PC-9 (cell line): ENCODE results near the gene CHRNB1. TPM values are rescaled to one million over a fixed set of nuclear protein-coding genes. Genes with fewer than 3 reads are reported as not detected.

Source experiments
- BruUV-seq: library from RNA; stranded (reverse); fragments of 400-500 nt; replicated peaks from 2 replicates; lab custom pipeline; 2021; lab: Mats Ljungman, UMichigan
- CTCF ChIA-PET: fragments of 300-600 bp; sonication (Branson Sonifier 250); formaldehyde crosslinking; loops from one replicate; lab custom pipeline; 2022; ENCODE audit warnings: antibody characterized with exemption; lab: Charles Lee
- POLR2A ChIA-PET: fragments of 300-600 bp; sonication (Branson Sonifier 250); formaldehyde crosslinking; loops from one replicate; lab custom pipeline; 2022; ENCODE audit warnings: antibody characterized with exemption; ENCODE audit not compliant: unreplicated experiment; lab: Charles Lee
- DNase-seq, 2 experiments: peaks; one replicate each; pipeline versions ENCODE4 v3.0.0 to v3.0.0-alpha.2; 2015 to 2022; ENCODE audit warnings: mixed read lengths in 1 of 2
- H2AFZ ChIP-seq: fragments of 200-600 bp; sonication (generic); 2 replicates; pipeline ENCODE4 v1.8.1; 2017; ENCODE audit warnings: antibody characterized with exemption
- H3F3A ChIP-seq: fragments of 200-600 bp; sonication (generic); 2 replicates; pipeline ENCODE4 v1.8.1; 2017; ENCODE audit warnings: antibody characterized with exemption, mild to moderate bottlenecking, low read depth; ENCODE audit not compliant: insufficient read depth
- H3K27ac ChIP-seq: fragments of 200-600 bp; sonication (generic); 2 replicates; pipeline ENCODE4 v1.6.1; 2016; ENCODE audit warnings: mixed run types
- H3K27me3 ChIP-seq: fragments of 200-600 bp; sonication (generic); 2 replicates; pipeline ENCODE4 v1.6.1; 2016; ENCODE audit warnings: low read depth, mixed run types; ENCODE audit not compliant: insufficient read depth
- H3K36me3 ChIP-seq: fragments of 200-600 bp; sonication (generic); 2 replicates; pipeline ENCODE4 v1.6.1; 2016; ENCODE audit warnings: low read depth, mixed run types
- H3K4me1 ChIP-seq: fragments of 200-600 bp; sonication (generic); replicated peaks from 2 replicates; pipeline ENCODE4 v1.6.1; 2016; ENCODE audit warnings: mixed run types; ENCODE audit not compliant: insufficient read depth
- H3K4me2 ChIP-seq: fragments of 200-600 bp; sonication (generic); 2 replicates; pipeline ENCODE4 v1.6.1; 2017; ENCODE audit warnings: mixed run types
- H3K4me3 ChIP-seq: fragments of 200-600 bp; sonication (generic); 2 replicates; pipeline ENCODE4 v1.6.1; 2016; ENCODE audit warnings: mixed run types
- H3K79me2 ChIP-seq: fragments of 200-600 bp; sonication (generic); 2 replicates; pipeline ENCODE4 v1.6.1; 2017; ENCODE audit warnings: low read depth, mixed run types
- H3K9me2 ChIP-seq: fragments of 200-600 bp; sonication (generic); 2 replicates; pipeline ENCODE4 v1.8.1; 2017; ENCODE audit warnings: mild to moderate bottlenecking; ENCODE audit not compliant: insufficient read depth
- H3K9me3 ChIP-seq: fragments of 200-600 bp; sonication (generic); 2 replicates; pipeline ENCODE4 v1.8.1; 2016; ENCODE audit warnings: low read depth; ENCODE audit not compliant: insufficient read depth
- H4K20me1 ChIP-seq: fragments of 200-600 bp; sonication (generic); 2 replicates; pipeline ENCODE4 v1.8.1; 2017; ENCODE audit not compliant: insufficient read depth
- CTCF ChIP-seq: fragments of 200-600 bp; sonication (generic); conservative IDR thresholded peaks from 2 replicates; pipeline ENCODE4 v1.6.1; 2017; ENCODE audit warnings: mixed run types, antibody characterized with exemption, mild to moderate bottlenecking, moderate library complexity
- EZH2 ChIP-seq: fragments of 200-600 bp; sonication (generic); IDR thresholded peaks from 2 replicates; pipeline ENCODE4 v1.8.0; 2017; ENCODE audit warnings: antibody characterized with exemption, low read depth
- intact Hi-C: fragments of 100-400 bp; cut with micrococcal nuclease; formaldehyde crosslinking; loops from one replicate; pipeline ENCODE4 v1.10.0; 2022; ENCODE audit not compliant: unreplicated experiment
- total RNA-seq: library from RNA; stranded (reverse); gene quantifications from 2 replicates; pipeline ENCODE4 v1.2.3, GENCODE V29; 2021

CHRNB1 gene
- total RNA-seq, 1 experiment from 2014 or later, result 53.4 TPM

- no peak for DNase-seq
- ChIA-PET CTCF (no interaction called here), POLR2A (no interaction called here)
- no peaks in the 10 kb centered on the region for H3K36me3 ChIP-seq
- H3K9me3 ChIP-seq, result no peaks in the 10 kb centered on the region
- H3F3A ChIP-seq, result no peaks in the 10 kb centered on the region
- 0 out of 2 replicates have a peak, but pooled peaks cover 5% of the 10 kb centered on the region for H3K79me2 ChIP-seq
- no peak overlapping the region for H3K4me3 ChIP-seq
- TF ChIP-seq EZH2 (no peak), CTCF (no peak)
- no peak overlapping the region for H3K4me2 ChIP-seq
- no peaks in the 10 kb centered on the region for H3K9me2 ChIP-seq
- H4K20me1 ChIP-seq, result no peaks in the 10 kb centered on the region
- no peak overlapping the region for H2AFZ ChIP-seq
- no peak overlapping the region for H3K27ac ChIP-seq
- no peaks in the 10 kb centered on the region for H3K27me3 ChIP-seq
- peaks cover 6% of the 10 kb centered on the region for H3K4me1 ChIP-seq
- intact Hi-C loops, result no loop called here
- BruUV-seq, result TSS peak; percentile 19
These were observed 37.8 kb upstream of the CHRNB1 start for GRCh38 chr17:7407082-7407481.

DNA sequence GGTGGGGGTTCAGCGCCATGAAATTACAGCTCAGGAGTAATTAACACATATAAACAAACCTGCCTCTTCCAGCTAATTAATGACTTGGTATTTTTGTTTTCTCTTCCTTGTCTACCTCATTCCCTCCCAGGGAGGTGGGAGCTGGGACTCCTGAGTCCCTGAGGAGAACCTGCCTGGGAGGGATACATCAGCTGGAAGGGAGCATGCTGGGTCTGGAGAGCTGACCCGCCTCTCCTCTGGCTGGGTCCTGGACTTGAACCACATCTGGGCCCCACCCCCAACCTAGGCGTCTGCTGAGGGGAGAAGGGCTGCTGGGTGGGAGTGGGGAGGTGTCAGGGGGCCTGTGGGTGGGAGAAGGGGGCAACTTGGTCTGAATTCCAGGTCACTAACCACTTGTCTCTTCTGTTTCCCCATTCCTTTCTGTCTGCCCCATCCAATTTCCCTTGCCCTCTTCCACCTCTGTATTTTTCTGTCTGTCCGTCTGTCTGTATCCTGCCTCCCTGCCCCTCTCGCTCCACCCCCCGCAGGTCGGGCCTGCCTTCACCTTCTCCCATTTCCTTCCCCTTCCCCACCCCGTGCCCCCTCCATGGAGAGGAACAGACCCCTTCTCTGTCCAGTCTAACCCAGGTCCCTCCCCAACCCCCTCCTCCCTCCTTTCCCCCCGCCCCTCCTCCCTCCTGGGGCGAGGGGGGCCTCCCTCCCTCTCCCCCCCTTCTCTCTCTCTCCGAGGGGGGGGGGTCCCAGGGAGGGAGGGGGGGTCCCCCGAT lies 37.2 kb upstream of the CHRNB1 start, which contains the start of gene NLGN2:
Gene NLGN2, plus strand, starts transcription at position 361 of the 767 bp plus-strand sequence. CDS start 411 bp downstream, outside the sequence.
- Histone ChIP-seq H3K27me3 (no peaks in the 10 kb centered on the region), H3K36me3 (no peaks in the 10 kb centered on the region), H3K9me2 (no peaks in the 10 kb centered on the region), H4K20me1 (no peaks in the 10 kb centered on the region), H3K9me3 (no peaks in the 10 kb centered on the region), H3K4me3 (no peak within 1 kb of the TSS), H3K4me2 (no peak within 1 kb of the TSS), H3K4me1 (peaks cover 4% of the 10 kb centered on the region), H3F3A (no peaks in the 10 kb centered on the region), H3K79me2 (0 out of 2 replicates have a peak, but pooled peaks cover 4% of the 10 kb centered on the region), H3K27ac (no peak within 1 kb of the TSS), H2AFZ (no peak within 1 kb of the TSS)
- DNase-seq, result no peak
- no TSS peak for BruUV-seq
- TF ChIP-seq CTCF, result no peak
- TF ChIP-seq EZH2, result no peak
- ChIA-PET POLR2A (no interaction called here), CTCF (no interaction called here)
- intact Hi-C loops, result no loop called here

- Histone ChIP-seq H3K4me1 (no peaks in the 10 kb centered on the region; the same call in 1 of the 2 replicates), H3K4me2 (no peak overlapping the region), H3K4me3 (no peak overlapping the region), H3K9me3 (no peaks in the 10 kb centered on the region), H3K79me2 (no peaks in the 10 kb centered on the region), H3K9me2 (no peaks in the 10 kb centered on the region), H3F3A (no peaks in the 10 kb centered on the region), H2AFZ (no peak overlapping the region), H3K27ac (no peak overlapping the region), H3K27me3 (no peaks in the 10 kb centered on the region), H4K20me1 (no peaks in the 10 kb centered on the region), H3K36me3 (no peaks in the 10 kb centered on the region)
- CTCF ChIA-PET, result no interaction called here
- POLR2A ChIA-PET, result no interaction called here
- DNase-seq, result no peak
- no TSS peak for BruUV-seq
- TF ChIP-seq CTCF, result no peak
- no peak for TF ChIP-seq EZH2
- intact Hi-C loops, result no loop called here
These were observed 36.6 kb upstream of the CHRNB1 start for GRCh38 chr17:7408252-7408727.
